GM12878 (cell line): Measurements from ENCODE around the gene RPL37. TPM values are rescaled to one million over a fixed set of nuclear protein-coding genes. Genes with fewer than 3 reads are reported as not detected.
A peak's percentile ranks its signal among the peaks of the same experiment; 100 is the strongest.

Source experiments
- ATF7 ChIP-seq: fragments of 450-650 bp; IDR thresholded peaks from 2 replicates; pipeline ENCODE4 v1.6.1; 2016; ENCODE audit warnings: low read depth, mild to moderate bottlenecking
- CHD2 ChIP-seq: IDR thresholded peaks from 2 replicates; pipeline ENCODE4 v1.6.1; 2011; ENCODE audit warnings: low read depth, low read length, improper control_type of control experiment, borderline replicate concordance
- ELK1 ChIP-seq: IDR thresholded peaks from 2 replicates; pipeline ENCODE4 v1.6.1; 2012; ENCODE audit warnings: low read depth, low read length, improper control_type of control experiment
- ESRRA ChIP-seq: IDR thresholded peaks from 2 replicates; pipeline ENCODE4 v1.6.1; 2012; ENCODE audit warnings: mild to moderate bottlenecking, low read length, improper control_type of control experiment
- FOXK2 ChIP-seq: fragments of 450-650 bp; IDR thresholded peaks from 2 replicates; pipeline ENCODE4 v1.6.1; 2017; ENCODE audit warnings: mild to moderate bottlenecking, moderate library complexity
- FOXM1 ChIP-seq: IDR thresholded peaks from 2 replicates; pipeline ENCODE4 v1.6.1; 2012; ENCODE audit warnings: low read depth, mild to moderate bottlenecking, inconsistent platforms, low read length, moderate library complexity
- GABPA ChIP-seq: IDR thresholded peaks from 2 replicates; pipeline ENCODE4 v1.6.1; 2014; ENCODE audit warnings: antibody characterized with exemption, low read depth, mild to moderate bottlenecking, inconsistent platforms
- HDAC6 ChIP-seq: fragments of 200-600 bp; sonication (generic); IDR thresholded peaks from one replicate; pipeline ENCODE4 v1.8.0; 2017; ENCODE audit warnings: antibody characterized with exemption; ENCODE audit not compliant: unreplicated experiment
- HDGF ChIP-seq: fragments of 450-650 bp; IDR thresholded peaks from 2 replicates; pipeline ENCODE4 v1.6.1; 2016; ENCODE audit warnings: antibody characterized with exemption
- IKZF1 ChIP-seq: fragments of 450-650 bp; conservative IDR thresholded peaks from 2 replicates; pipeline ENCODE4 v1.6.1; 2017; ENCODE audit warnings: antibody characterized with exemption, mild to moderate bottlenecking
- IRF5 ChIP-seq: fragments of 450-650 bp; IDR thresholded peaks from 2 replicates; pipeline ENCODE4 v1.6.1; 2017; ENCODE audit warnings: borderline replicate concordance
- JUND ChIP-seq: IDR thresholded peaks from 2 replicates; pipeline ENCODE4 v1.6.1; 2012; ENCODE audit warnings: low read depth, mild to moderate bottlenecking, low read length, improper control_type of control experiment, moderate library complexity
- KDM1A ChIP-seq: fragments of 200-600 bp; sonication (generic); IDR thresholded peaks from 2 replicates; pipeline ENCODE4 v1.6.1; 2016; ENCODE audit warnings: borderline replicate concordance
- KLF5 ChIP-seq: fragments of 450-650 bp; IDR thresholded peaks from 2 replicates; pipeline ENCODE4 v1.6.1; 2014; ENCODE audit warnings: mild to moderate bottlenecking; ENCODE audit not compliant: partially characterized antibody
- MEF2A ChIP-seq: IDR thresholded peaks from 2 replicates; pipeline ENCODE4 v1.6.1; 2011; ENCODE audit warnings: low read depth, mild to moderate bottlenecking, low read length, moderate library complexity; ENCODE audit not compliant: insufficient read depth
- MTA3 ChIP-seq: IDR thresholded peaks from 2 replicates; pipeline ENCODE4 v1.6.1; 2012; ENCODE audit warnings: low read length, inconsistent platforms, borderline replicate concordance
- NBN ChIP-seq: fragments of 450-650 bp; IDR thresholded peaks from 2 replicates; pipeline ENCODE4 v1.6.1; 2016
- PAX5 ChIP-seq: IDR thresholded peaks from 2 replicates; pipeline ENCODE4 v1.6.1; 2011; ENCODE audit warnings: low read depth, low read length, borderline replicate concordance
- PAX8 ChIP-seq: fragments of 450-650 bp; IDR thresholded peaks from 2 replicates; pipeline ENCODE4 v1.6.1; 2017; ENCODE audit warnings: mild to moderate bottlenecking, moderate library complexity
- POLR2A ChIP-seq: IDR thresholded peaks from 2 replicates; pipeline ENCODE4 v1.6.1; 2011; ENCODE audit warnings: low read depth, mild to moderate bottlenecking, low read length
- SIX5 ChIP-seq: IDR thresholded peaks from 2 replicates; pipeline ENCODE4 v1.6.1; 2011; ENCODE audit warnings: mild to moderate bottlenecking, low read depth, low read length, moderate library complexity; ENCODE audit not compliant: severe bottlenecking
- SMC3 ChIP-seq: IDR thresholded peaks from 2 replicates; pipeline ENCODE4 v1.6.1; 2011; ENCODE audit warnings: low read length, improper control_type of control experiment, borderline replicate concordance
- SP1 ChIP-seq: IDR thresholded peaks from one replicate; pipeline ENCODE4 v1.6.1; 2011; ENCODE audit warnings: low read depth, low read length
- TARDBP ChIP-seq: IDR thresholded peaks from 2 replicates; pipeline ENCODE4 v1.6.1; 2016; ENCODE audit warnings: borderline replicate concordance
- TCF3 ChIP-seq: IDR thresholded peaks from 2 replicates; pipeline ENCODE4 v1.6.1; 2012; ENCODE audit warnings: low read depth, mild to moderate bottlenecking, low read length, borderline replicate concordance; ENCODE audit not compliant: insufficient read depth
- TCF7 ChIP-seq: IDR thresholded peaks from 2 replicates; pipeline ENCODE4 v1.6.1; 2014; ENCODE audit warnings: antibody characterized with exemption, borderline replicate concordance
- ZNF217 ChIP-seq: fragments of 450-650 bp; IDR thresholded peaks from 2 replicates; pipeline ENCODE4 v1.6.1; 2017; ENCODE audit warnings: antibody characterized with exemption, mild to moderate bottlenecking
- polyA plus RNA-seq, 11 experiments: library from polyadenylated mRNA; depleted of rRNA in 4 of 11; unstranded in 6 of 11; stranded (reverse) in 5 of 11; fragments of >200 nt; fragmentation: Nextera tagmentation in 4 of 11; fragmentation: Illumina TruSeq in 1 of 11; extraction: Ambion mirVana in 4 of 11; extraction: Trizol in 1 of 11; gene quantifications; 1 replicate in 1 of 11; 2 replicates in 10 of 11; pipeline versions ENCODE4 v1.2.1 to v1.2.3, GENCODE V29; 2011 to 2016; ENCODE audit warnings: inconsistent platforms in 2 of 11, missing spikeins in 2 of 11, low read depth in 1 of 11
- total RNA-seq, 4 experiments: library from RNA; depleted of rRNA in 3 of 4; stranded (reverse); fragments of >200 nt in 3 of 4; fragmentation: Illumina TruSeq in 1 of 4; extraction: Trizol in 1 of 4; gene quantifications; 2 replicates each; pipeline versions ENCODE4 v1.2.1 to v1.2.3, GENCODE V29; 2013 to 2021
- TF ChIP-seq, protein P1 (sequence below): fragments of 150-350 bp; IDR thresholded peaks from 2 replicates; pipeline ENCODE4 v1.6.1; 2014; ENCODE audit warnings: mild to moderate bottlenecking, low read depth, low read length

RPL37 gene
- total and polyA plus RNA-seq, 10 of the 15 experiments (the other 5 are each of a cell fraction or from before 2014, with no cell fraction given), result 1,697 to 6,216 (median 3,013) TPM

- TF ChIP-seq IRF5 (no peak), ATF7 (peak; percentile 75), CHD2 (peak; percentile 85), IKZF1 (peak; percentile 96), KDM1A (no peak), ZNF217 (no peak), TARDBP (peak; percentile 74), MTA3 (no peak; the same call in 1 of the 2 replicates), HDAC6 (peak; percentile 72), SMC3 (0 out of 2 replicates have a peak, but pooled peaks have one; percentile 5), JUND (no peak), POLR2A (peak; percentile 99), ESRRA (peak; percentile 89), SP1 (peak; percentile 79), NBN (peak; percentile 98), HDGF (0 out of 2 replicates have a peak, but pooled peaks have one; percentile 56), GABPA (peak; percentile 99), FOXM1 (peak; percentile 79), PAX5 (peak; percentile 30; the same call in 1 of the 2 replicates), FOXK2 (peak; percentile 82; the same call in 1 of the 2 replicates), TCF3 (peak; percentile 79; the same call in 1 of the 2 replicates), MEF2A (0 out of 2 replicates have a peak, but pooled peaks have one; percentile 39), ELK1 (peak; percentile 93), PAX8 (0 out of 2 replicates have a peak, but pooled peaks have one; percentile 14), KLF5 (peak; percentile 88), TCF7 (peak; percentile 64), SIX5 (peak; percentile 75)
- TF ChIP-seq, protein P1, sequence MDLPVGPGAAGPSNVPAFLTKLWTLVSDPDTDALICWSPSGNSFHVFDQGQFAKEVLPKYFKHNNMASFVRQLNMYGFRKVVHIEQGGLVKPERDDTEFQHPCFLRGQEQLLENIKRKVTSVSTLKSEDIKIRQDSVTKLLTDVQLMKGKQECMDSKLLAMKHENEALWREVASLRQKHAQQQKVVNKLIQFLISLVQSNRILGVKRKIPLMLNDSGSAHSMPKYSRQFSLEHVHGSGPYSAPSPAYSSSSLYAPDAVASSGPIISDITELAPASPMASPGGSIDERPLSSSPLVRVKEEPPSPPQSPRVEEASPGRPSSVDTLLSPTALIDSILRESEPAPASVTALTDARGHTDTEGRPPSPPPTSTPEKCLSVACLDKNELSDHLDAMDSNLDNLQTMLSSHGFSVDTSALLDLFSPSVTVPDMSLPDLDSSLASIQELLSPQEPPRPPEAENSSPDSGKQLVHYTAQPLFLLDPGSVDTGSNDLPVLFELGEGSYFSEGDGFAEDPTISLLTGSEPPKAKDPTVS, result no peak; the same call in 1 of the 2 replicates
Observed at GRCh38 chr5:40834849-40835787, at the start of gene RPL37 (continued).
